HG03280 (cell line): ENCODE results near the gene TSPO.

Source experiments
- ATAC-seq: cut with Tn5 transposase; IDR thresholded peaks from one replicate; pipeline ENCODE4 v1.9.1; 2021; ENCODE audit warnings: mild to moderate bottlenecking, moderate library complexity; ENCODE audit not compliant: unreplicated experiment

The TSPO gene

DNA sequence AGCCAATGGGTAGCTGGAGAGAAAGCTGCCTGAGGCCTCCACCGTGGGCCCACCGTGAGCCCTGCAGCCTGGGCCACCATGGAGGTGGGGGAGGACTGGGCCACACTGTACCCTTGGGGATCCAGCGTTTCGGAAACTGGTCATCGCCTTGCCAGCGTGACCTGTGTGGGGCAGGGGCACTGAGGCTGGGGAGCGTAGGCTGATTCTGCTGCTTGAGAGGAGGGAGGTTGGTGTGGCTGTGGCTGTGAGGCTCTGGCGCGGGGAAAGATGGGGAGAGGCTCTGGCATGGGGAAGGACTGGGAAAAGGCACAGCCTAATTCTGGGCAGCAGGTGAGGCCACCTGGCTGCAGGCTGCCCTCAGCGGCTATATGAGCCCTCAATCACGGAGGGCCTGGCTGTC is 48.2 kb downstream of the TSPO start:
- ATAC-seq: no peak

DNA sequence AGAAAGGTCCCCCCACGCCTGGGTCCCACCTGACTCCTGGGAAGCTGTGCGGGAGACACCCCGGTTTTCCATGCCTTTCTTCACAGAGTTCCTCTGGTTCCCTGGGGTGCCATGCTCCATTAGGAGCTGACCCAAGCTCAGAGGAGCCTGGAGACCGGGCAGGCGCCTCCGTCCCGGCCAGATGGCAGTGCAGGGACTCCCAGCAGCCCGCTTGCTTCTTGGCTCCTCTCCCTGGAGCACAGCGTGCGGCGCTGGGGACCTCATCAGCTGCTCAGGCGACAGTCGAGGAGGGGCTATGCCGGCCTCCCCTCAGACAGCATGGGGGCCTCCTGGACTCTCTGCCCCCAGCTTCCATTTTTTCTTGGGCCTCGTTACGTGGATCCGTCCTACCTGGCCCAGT is 48.7 kb downstream of the TSPO start:
- ATAC-seq: no peak

DNA sequence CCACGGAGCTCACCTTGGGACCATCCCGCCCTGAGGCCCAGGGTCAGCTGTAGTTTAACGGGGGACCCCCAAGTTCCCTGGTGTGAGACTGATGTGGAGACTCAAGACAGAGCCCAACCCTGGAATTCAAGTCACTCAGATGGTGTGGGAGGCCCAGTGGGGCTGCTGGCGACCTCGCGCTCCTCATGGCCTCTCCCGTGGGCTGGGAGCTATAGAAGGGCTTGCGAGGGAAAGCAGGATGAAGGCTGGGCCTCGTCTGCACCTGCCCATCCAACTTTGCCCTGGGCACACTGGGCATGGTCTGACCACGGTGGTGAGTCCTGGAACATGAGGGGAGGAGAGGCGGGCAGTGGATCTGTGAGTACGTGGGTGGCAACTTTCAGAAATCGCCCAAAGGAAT is 49.2 kb downstream of the TSPO start:
- no peak for ATAC-seq

DNA sequence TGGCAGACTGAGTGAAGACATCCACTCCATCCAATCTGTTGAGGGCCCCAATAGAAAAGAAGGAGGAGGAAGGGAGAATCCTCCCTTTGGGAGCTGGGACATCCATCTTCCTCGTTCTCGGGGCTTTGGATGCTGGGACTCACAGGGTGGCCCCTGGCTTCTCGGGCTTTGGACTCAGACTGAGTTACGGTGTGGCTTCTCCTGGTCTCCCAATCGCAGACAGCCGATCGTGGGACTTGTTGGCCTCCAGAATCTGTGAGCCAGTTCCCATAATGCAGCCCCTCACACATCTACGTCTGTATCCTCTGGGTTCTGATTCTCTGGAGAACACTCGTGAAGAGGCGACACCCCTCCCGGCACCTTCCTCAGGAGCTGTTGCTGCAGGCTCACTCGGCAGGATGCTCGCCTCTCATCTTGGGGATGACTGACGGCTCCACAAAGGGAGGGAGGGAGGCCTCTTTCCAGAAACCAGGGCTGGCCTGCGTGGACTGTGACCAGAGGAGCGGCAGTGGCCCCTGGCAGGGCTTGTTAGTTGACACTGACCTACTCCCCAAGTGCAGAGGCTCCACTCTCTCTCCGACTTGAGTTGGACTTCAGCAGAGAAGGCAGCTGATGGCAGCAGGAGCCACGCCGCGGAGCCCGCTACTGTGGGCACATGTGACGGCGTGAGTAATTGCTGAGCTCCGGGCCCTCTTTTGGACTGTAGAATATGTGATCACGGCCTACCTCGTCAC is 50.3 kb downstream of the TSPO start:
- no peak for ATAC-seq

DNA sequence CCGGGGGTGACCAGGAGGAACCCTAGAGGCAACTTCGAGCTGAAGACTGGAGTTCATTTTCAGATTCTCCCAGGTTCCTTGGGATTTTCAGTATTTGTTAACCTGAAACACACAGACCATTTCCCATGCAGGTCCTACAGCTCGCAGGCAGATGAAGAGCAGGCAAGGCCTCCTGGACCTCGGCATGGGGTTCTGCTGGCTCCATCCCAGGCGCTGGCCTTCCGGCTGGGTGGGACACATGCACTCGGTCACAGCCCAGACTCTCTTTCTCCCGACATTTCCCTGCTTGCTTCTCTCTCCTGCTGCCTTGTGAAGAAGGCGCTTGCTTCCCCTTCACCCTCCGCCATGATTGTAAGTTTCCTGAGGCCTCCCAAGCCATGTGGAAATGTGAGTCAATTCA is 51.0 kb downstream of the TSPO start:
- no peak for ATAC-seq

DNA sequence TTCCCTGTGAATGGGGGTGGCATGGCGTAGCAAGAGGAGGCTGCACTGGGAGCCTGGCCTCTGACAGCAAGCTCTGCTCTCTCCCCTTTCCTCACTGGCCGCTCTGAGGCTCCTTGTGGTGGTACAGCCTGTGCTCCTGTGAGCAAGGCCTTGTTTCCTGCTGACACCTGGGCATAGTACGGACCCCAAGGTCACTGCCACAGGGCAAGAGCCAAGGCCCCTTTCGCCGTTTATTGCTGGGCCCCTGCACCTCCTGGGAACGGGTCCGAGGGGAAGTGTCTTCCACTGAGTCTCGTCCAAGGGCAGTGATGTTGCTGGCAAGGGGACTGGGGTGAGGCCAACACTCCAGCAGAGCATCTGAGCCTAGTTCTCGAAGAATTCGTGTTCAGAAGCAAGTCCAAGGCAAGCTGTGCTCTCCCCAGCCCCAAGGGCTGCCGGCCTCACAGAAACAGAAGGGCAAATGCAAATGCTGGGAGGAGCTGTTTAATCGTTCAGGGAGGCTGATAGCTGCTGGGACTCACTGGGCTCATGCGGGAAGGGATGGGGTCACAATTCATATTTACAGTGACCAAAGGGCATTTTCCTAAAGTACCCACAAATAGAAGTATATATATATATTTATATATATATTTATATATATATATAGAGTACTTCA is 51.5 kb downstream of the TSPO start:
- no peak for ATAC-seq

DNA sequence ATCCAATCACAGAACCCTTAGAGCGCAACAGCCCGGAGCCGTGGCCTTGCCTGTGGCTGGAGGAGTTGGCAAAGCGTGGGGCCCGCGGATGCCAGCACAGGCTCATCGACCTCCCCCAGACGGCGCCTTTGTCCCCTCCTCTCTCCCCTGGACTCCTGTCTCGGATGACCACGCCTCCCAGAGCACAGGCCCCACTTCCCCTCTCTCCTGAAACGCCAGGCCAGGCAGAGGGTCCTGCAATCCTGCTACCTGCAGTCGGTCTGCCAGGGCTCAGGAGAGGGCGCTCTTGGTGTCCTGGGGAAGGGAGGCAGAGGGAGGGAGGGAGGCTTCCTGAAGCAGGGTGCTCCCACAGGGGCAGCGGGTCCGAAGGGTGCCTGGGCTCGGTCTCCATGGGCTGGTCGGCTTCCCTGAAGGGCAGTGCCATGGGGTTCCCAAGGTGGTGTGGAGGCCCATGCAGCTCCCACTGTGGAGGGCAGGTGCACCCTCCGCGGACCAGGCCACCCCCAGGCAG is 52.2 kb downstream of the TSPO start:
- no peak for ATAC-seq

DNA sequence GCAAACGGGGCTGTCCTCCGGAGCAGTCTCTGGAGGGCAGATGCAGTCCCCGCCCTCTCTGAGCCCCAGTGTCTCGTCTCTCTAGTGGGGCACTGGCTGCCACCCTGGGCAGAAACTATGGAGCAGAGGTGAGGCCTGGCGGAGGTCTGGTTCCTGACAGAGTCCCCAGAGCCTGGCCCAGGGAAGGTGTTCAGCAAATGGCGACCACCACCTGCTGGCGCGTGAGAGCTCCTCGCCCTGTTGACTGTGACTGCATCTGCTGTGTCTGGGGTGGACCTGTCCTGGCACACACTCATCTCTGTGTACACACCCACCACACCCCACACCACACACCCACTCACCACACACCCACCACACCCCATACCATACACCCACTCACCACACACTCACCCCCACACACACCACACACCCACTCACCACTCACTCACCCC is 53.9 kb downstream of the TSPO start:
- no peak for ATAC-seq

DNA sequence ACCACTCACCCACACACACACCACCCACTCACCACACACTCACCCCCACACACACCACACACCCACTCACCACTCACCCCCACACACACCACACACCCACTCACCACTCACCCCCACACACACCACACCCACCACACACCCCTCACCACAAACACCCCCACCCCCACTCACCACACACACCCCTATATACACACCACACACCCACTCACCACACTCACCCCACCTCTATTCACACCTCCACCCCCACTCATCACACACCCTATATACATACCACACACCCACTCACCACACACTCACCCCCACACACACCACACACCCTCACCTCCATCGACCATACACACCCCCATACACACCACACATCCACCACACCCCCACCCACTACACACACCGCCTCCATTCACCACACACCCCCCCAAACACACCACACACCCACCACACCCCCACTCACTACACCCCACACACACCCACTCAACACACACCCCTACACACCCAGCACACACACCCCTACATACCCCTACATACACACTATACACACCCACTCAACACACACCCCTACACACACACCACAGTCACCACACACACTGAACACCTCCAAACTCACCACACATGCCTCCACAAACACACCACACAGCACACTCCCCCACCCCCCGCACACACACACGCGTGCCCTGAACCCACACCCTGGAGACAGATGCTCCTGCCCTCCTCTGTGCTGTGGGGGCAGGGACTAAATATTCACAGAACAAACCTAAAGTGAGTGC is 54.6 kb downstream of the TSPO start:
- ATAC-seq: no peak

DNA sequence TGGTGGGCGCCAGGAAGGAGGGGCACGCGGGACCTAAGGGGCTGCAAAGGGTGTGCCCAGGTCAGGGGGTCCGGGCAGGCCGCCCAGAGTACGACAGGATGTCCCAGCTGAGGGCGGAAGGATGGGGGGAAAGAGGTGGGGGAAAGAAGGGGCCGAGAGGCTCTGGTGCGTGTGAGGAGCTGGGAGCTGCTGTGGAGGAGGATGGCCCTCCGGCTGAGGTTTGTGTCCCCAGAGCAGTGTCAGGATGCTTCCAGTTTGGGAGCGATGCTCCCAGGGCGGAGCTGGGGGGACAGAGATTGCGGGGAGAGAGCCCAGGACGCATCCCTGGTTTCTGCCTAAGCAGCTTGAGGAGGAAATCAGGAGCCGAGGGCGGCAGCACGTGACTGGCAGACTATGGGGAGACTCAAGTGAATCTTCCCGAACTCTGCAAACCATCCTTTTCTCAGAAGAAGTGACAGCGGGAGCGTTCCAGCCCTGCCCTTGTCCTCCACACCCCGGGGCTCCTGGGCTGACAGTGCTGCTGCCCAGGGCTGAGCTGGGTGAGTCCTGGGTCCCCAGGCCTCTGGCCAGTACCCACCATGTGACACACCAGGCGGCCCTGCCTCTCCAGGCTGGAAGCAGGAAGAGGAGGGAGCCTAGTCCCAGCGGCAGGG is 55.3 kb downstream of the TSPO start:
- ATAC-seq: no peak

DNA sequence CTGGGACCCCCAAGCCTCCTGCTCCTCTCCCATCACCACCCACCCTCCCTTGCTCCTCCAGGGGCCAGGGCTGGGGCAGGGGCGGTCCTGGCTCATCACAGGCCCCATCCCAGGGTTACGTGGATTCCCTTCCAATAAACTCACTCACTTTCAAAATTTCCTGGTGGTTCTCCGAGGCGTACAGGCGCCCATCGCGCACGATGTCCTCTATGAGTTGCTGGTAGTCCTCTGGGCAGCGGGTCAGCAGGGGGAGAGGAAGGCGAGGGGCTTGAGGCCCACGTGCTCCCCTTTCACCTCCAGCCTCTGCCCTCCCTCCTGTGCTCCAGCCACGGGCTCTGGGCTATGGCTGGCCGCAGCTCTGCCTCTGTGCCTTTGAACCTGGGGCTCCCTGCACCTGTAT is 56.0 kb downstream of the TSPO start:
- no peak for ATAC-seq

DNA sequence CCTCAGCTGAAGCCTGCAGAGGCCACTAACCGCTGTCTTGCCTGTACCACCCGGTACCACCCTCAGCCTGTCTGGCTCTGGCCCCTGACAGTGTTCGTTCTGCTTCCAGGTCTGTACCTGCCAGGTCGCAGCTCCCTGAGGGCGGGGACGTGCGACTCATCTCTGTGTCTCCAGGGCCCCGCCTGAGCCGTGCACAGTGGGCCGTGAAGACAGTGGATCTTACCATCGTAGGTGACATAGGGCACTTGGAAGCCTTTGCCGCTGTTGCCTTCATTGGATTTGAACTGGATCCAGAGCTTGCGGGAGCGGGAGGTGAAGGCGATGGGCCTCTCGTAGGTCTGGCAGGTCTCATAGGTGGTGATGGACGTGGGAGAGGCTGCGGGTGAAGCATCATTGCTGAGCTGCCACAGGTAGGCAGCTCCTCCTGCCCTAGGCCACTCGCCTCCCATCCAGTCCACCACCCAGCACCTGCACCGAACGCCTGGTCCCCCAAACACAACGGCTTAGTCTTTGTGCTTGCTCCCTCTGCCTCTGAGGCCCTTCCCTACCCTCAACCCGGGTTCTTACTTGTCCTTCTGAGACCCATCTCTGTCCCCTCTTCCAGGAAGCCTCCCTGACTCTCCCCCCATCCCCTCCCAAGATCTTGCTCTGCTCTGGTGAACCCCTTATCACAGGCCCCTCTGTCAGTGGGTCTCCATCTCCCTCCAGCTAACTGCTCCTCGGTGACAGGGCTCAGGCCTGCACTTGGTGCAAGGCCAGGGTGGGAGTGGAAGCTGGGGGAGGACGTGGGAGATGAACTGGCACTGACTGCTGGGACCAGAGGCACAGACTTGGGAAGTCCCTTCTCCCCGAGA is 56.7 kb downstream of the TSPO start:
- no peak for ATAC-seq

DNA sequence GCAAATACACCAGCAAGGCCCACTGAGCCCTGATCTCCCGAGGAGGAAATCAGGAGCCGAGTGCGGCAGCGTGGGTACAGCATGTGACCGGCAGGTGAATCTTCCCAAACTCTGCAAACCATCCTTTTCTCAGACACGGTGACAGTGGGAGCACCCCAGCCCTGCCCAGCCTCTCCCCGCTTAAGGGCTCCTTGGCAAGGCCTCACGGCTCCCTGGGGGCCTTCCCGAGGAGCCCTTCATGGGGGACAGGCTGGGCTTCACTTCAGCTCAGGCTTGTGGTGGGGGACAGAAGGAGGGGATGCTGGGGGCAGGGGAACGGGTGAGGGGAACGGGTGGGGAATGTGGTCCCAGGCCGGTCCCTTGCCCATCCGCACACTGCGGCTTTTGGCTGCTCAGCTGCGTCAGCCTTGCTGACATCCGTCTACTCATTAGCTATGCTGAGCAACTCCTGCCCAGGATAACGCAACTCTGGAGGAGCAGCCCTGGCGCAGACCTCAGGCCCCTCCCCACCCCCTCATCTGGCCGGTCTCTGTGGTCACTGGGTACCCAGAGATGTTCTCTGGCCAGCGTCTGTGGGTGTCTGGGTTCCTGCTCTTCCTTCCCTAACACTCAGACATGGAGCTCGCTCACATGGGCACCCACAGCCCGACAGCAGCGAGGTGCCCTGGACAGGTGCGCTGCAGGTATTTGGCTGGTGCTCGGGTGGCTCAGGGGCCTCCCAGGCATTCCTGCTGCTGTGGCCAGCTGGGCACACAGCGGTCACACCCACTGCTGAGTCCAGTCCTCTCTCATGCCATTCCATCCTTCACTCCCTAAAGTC is 57.6 kb downstream of the TSPO start:
- no peak for ATAC-seq

DNA sequence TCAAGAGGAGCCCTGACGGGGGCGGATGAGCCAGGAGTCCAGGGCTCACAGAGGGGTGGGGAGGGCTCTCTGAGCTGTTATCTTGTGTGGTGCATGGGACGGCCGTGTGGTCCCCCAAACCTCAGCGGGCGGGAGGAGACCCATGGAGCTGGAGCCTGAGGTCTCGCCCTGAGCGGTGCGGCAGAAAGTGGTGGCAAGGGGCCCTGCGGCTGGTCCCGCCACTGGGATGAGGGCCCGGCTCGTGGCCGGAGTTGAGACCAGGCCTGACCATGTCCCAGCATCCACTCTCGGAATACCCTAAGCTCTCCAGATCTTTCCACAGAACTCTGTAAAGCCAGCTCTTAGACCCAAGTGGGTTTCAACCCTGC is 58.1 kb downstream of the TSPO start:
- no peak for ATAC-seq

DNA sequence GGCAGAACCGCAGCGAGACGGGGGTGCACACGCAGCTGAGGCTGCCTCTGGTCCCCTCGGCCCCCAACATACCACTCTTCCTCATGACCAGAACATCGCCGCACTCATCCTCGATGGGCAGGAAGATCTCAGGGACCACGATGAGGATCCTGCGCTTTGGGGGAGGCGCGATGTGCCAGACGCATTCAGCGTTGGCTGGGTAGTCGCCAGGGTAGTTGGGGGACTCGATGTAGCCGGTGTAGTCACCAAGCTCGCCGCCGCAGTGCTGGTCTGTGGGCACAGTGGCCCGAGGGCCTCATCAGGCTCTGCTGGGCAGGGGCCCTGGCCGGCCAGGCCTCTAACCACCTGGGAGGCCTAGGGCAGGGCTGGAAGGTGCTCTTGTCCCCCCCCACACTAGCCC is 58.6 kb downstream of the TSPO start:
- ATAC-seq: no peak

DNA sequence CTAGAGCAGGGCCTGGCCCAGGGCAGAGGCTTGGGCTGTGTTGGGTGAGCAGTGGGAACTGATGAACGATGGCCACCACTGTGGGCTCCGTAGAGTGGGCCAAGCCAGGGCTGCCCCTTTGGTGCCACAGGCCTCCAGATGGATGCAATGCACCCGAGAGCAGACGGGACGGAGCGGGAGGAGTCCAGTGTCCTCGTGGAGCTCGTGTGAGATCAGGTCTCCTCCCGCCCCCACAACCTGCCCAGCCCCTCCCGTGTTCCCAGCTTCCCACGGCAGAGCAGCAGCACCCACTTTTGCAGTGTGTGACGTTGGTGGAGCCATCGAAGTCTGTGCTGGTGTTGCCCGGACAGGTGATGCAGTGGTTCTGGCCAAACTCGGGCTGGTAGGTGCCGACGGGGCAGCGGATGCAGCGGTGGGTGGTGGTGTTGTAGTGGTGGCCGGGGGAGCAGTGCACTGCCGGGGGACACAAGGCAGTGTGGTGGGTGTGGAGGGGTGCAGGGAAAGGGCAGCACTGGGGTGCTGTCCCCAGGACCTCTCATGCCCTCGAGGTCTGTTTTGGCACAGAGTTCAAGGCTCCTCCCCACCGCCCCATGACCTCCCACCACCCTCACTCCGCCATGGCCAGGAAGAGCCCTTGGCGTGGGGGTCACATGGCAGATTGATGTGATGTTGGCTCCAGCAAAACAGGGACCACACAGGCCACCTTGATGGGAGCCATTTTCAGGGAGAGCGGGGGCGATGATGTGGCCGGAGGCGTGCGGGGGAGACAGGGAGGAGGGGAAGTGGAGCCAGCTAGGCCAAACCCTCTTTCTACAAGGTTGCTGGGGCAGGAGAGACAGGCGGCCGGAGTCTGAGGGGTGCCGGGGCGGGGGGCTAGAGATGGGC is 59.5 kb downstream of the TSPO start:
- ATAC-seq: no peak

DNA sequence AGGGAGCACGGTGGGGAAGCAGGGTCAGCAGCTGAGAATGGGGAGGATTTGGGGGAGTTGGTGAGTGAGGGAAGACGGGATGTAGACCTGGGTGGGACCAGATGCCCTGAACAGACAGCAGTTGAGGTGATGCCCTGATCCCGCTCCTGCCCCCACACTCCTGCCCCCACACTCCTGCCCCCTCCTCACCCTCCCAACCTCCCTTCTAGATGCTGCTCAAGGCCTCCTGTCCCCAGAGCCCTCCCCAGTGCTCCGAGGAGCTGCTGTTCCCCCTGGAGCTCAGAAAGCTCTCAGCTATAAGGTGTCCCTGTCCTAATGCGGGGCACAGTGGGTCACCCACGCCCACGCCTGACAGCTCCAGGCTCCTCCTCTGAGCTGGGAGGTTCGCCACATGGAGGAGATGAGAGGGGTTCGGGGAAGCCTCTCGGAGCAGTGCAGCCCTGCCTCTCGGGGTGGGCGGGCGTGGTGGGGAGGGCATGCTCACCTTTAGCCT is 60.6 kb downstream of the TSPO start:
- no peak for ATAC-seq

DNA sequence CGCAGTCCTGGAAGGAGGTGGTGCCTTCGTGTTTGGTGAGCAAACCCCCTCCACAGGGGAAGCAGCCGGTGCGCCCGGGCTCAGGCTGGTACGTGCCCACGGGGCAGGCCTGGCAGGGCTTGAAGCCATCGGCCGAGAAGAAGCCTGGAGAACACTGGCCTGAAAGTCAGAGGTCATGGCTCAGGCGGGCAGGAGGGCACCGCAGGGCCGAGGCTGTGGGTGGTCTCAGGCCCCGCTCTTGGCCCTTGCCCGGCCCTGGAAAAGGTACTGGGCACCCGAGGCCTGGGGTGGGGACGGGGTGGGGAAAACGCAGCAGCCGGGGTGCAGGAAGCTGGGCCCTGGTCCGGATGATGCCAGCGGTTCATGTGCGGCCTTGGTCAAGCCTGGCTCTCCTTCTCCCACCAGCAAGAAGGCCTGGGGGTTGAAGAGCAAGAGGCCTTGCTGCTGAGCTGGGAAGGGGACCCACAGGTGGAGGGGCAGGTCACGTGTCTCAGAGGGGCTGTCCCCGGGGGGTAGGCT is 61.1 kb downstream of the TSPO start:
- no peak for ATAC-seq
